ENCODE measurements around the gene CDKN2B-AS1. TPM values are rescaled to one million over a fixed set of nuclear protein-coding genes. Genes with fewer than 3 reads are reported as not detected.

CDKN2B-AS1 gene
- total RNA-seq, 1 donor from 2014 or later, result not detected

- no peak overlapping the region for H3K27ac Mint-ChIP-seq
- no peak overlapping the region for H3K4me3 Mint-ChIP-seq
- no peak overlapping the region for H3K4me2 ChIP-seq
These were observed 107.8 kb downstream of the CDKN2B-AS1 start for GRCh38 chr9:22102146-22103053.

GRCh38 chr9:22103685-22104575 lies 109.3 kb downstream of the CDKN2B-AS1 start:
- no peak overlapping the region for H3K4me3 Mint-ChIP-seq
- no peaks in the 10 kb centered on the region for H3K79me2 ChIP-seq (ENCODE audit: low read depth)

More at GRCh38 chr9:22102146-22103053, 107.8 kb downstream of the CDKN2B-AS1 start:
- no peak for DNase-seq (ENCODE audit: low spot score)
- H3K4me1 Mint-ChIP-seq, result peaks cover 1% of the 10 kb centered on the region
- Histone ChIP-seq H3K79me2 (ENCODE audit: low read depth) (no peaks in the 10 kb centered on the region), H3K27me3 (no peaks in the 10 kb centered on the region), H4K20me1 (ENCODE audit: low read depth) (no peaks in the 10 kb centered on the region), H3K9me3 (ENCODE audit: low read depth) (no peaks in the 10 kb centered on the region), H3K27ac (no peak overlapping the region), H3F3A (ENCODE audit: low read depth) (no peaks in the 10 kb centered on the region), H3K4me1 (no peaks in the 10 kb centered on the region), H3K4me3 (no peak overlapping the region), H3K9ac (no peak overlapping the region), H2AFZ (replicated peaks) (no peak overlapping the region), H3K36me3 (no peaks in the 10 kb centered on the region)
- TF ChIP-seq CTCF (IDR thresholded peaks at IDR 0.05) (no peak), EZH2phosphoT487 (IDR thresholded peaks at IDR 0.05) (no peak), EZH2 (IDR thresholded peaks at IDR 0.05) (no peak)
- no peaks in the 10 kb centered on the region for H3K9me3 Mint-ChIP-seq
- no peaks in the 10 kb centered on the region for H3K36me3 Mint-ChIP-seq
- H3K27me3 Mint-ChIP-seq (ENCODE audit: insufficient read depth, low read depth), result no peaks in the 10 kb centered on the region

More at GRCh38 chr9:22103685-22104575, 109.3 kb downstream of the CDKN2B-AS1 start:
- Histone ChIP-seq H3K27me3 (no peaks in the 10 kb centered on the region), H3F3A (ENCODE audit: low read depth) (no peaks in the 10 kb centered on the region), H3K9me3 (ENCODE audit: low read depth) (no peaks in the 10 kb centered on the region), H2AFZ (replicated peaks) (no peak overlapping the region), H3K4me2 (no peak overlapping the region), H3K36me3 (no peaks in the 10 kb centered on the region), H3K27ac (no peak overlapping the region), H3K4me3 (no peak overlapping the region), H3K9ac (no peak overlapping the region), H3K4me1 (no peaks in the 10 kb centered on the region), H4K20me1 (ENCODE audit: low read depth) (no peaks in the 10 kb centered on the region)
- Mint-ChIP-seq H3K36me3 (no peaks in the 10 kb centered on the region), H3K4me1 (peaks cover 2% of the 10 kb centered on the region), H3K27me3 (ENCODE audit: insufficient read depth, low read depth) (no peaks in the 10 kb centered on the region), H3K27ac (no peak overlapping the region), H3K9me3 (no peaks in the 10 kb centered on the region)
- no peak for TF ChIP-seq CTCF (IDR thresholded peaks at IDR 0.05)
- TF ChIP-seq EZH2phosphoT487 (IDR thresholded peaks at IDR 0.05), result no peak
- TF ChIP-seq EZH2 (IDR thresholded peaks at IDR 0.05), result no peak
- no peak for DNase-seq (ENCODE audit: low spot score)

Data from neural progenitor cell (in vitro differentiated cells).